Stomach (tissue), 9 donors: ENCODE data around the gene HIPK4. TPM values are rescaled to one million over a fixed set of nuclear protein-coding genes. Genes with fewer than 3 reads are reported as not detected.
"Not testable (repeated sequence)": the region's sequence is repeated elsewhere in the genome, so short reads cannot be mapped to it uniquely, and the experiment has no call there.

Source experiments
- DNase-seq, 2 donors: peaks; one replicate each; pipeline versions ENCODE4 v3.0.0 to v3.0.0-alpha.2; 2013 to 2019
- H3K27ac ChIP-seq, 5 donors: fragments of 200-600 bp in 4 of 5; sonication (generic) in 4 of 5; one replicate each; pipeline ENCODE4 v1.5.1; 2013 to 2019; ENCODE audit warnings: mild to moderate bottlenecking in 1 of 5, moderate library complexity in 1 of 5
- H3K27me3 ChIP-seq, 3 donors: fragments of 200-600 bp; sonication (generic); one replicate each; pipeline ENCODE4 v1.5.1; 2017 to 2019; ENCODE audit warnings: mixed run types in 1 of 3
- H3K36me3 ChIP-seq, 4 donors: fragments of 200-600 bp; sonication (generic); 1 replicate in 3 of 4; 2 replicates in 1 of 4; pipeline ENCODE4 v1.5.1; 2016 to 2019
- H3K4me1 ChIP-seq, 4 donors: fragments of 200-600 bp; sonication (generic); one replicate each; pipeline ENCODE4 v1.5.1; 2016 to 2019
- H3K4me3 ChIP-seq, 4 donors: fragments of 200-600 bp; sonication (generic) in 3 of 4; one replicate each; pipeline ENCODE4 v1.5.1; 2016 to 2019; ENCODE audit warnings: mild to moderate bottlenecking in 1 of 4
- H3K9me3 ChIP-seq, 4 donors: fragments of 200-600 bp; sonication (generic); one replicate each; pipeline ENCODE4 v1.5.1; 2016 to 2019
- CTCF ChIP-seq, 7 experiments: fragments of 450-650 bp in 4 of 7; fragments of 200-600 bp in 3 of 7; sonication (generic) in 3 of 7; IDR thresholded peaks; one replicate each; pipeline ENCODE4 v1.5.1; 2016 to 2019; ENCODE audit warnings: antibody characterized with exemption in 7 of 7, control low read depth in 2 of 7, mild to moderate bottlenecking in 1 of 7
- EP300 ChIP-seq: sonication (generic); formaldehyde crosslinking; IDR thresholded peaks from one replicate; pipeline ENCODE4 v1.6.1; 2017; ENCODE audit warnings: antibody characterized with exemption
- POLR2A ChIP-seq, 4 donors: fragments of 450-650 bp; IDR thresholded peaks; one replicate each; pipeline ENCODE4 v1.6.1; 2016; ENCODE audit warnings: antibody characterized with exemption in 4 of 4, control low read depth in 2 of 4, mild to moderate bottlenecking in 1 of 4, moderate library complexity in 1 of 4
- POLR2AphosphoS5 ChIP-seq, 3 donors: sonication (generic); formaldehyde crosslinking; IDR thresholded peaks; one replicate each; pipeline ENCODE4 v1.6.1; 2016; ENCODE audit warnings: antibody characterized with exemption in 3 of 3
- WGBS, 5 donors: extraction: QIAGEN DNeasy Blood & Tissue Kit in 3 of 5; methylation state at CpG; one replicate each; pipeline versions ENCODE4 v1.1.5 to v1.1.7; 2013 to 2018; 5-methylcytosine and 5-hydroxymethylcytosine counted together
- intact Hi-C: fragments of 100-400 bp; cut with DNase I; formaldehyde crosslinking; loops from one replicate; pipeline ENCODE4 v1.15.1; 2023; ENCODE audit warnings: low total_unique reads
- polyA plus RNA-seq, 3 donors: library from polyadenylated mRNA; stranded (reverse); fragments of 200-250 nt; gene quantifications; one replicate each; pipeline ENCODE4 v1.2.3, GENCODE V29; 2013
- total RNA-seq, 5 donors: library from RNA; depleted of rRNA; stranded (reverse); fragments of >200 nt; gene quantifications; one replicate each; pipeline versions ENCODE4 v1.1.0 to v1.2.3, GENCODE V29; 2014 to 2016
- donor health status: healthy with polysubstance abuse.
- donor health status: Bipolar disorder and iron deficiency.
- donor health status: healthy.

The HIPK4 gene
- total and polyA plus RNA-seq, 8 donors = 0.05 to 0.46 (median 0.12) TPM; not detected in 5

- peak overlapping the region in 3 of 5 donors; percentile 92 to 97 (median 95) for H3K27ac ChIP-seq
- H3K9me3 ChIP-seq = no peaks in the 10 kb centered on the region
- no peaks in the 10 kb centered on the region for H3K27me3 ChIP-seq
- intact Hi-C loops = no loop called here
- no peaks in the 10 kb centered on the region for H3K36me3 ChIP-seq
- peaks cover 16 to 32% (median 29%) of the 10 kb centered on the region in 4 donors for H3K4me1 ChIP-seq
- TF ChIP-seq CTCF (IDR thresholded peaks at IDR 0.05) (no peak), EP300 (no peak), POLR2AphosphoS5 (IDR thresholded peaks at IDR 0.05) (no peak), POLR2A (IDR thresholded peaks at IDR 0.05) (no peak)
- H3K4me3 ChIP-seq = no peak overlapping the region
- no peak for DNase-seq
- WGBS, 5 donors = 82 to 93% (median 86%) methylated on average over 3 of the region's 3 CpGs
Measured at GRCh38 chr19:40431698-40432097, 41.7 kb upstream of the HIPK4 start.

DNA sequence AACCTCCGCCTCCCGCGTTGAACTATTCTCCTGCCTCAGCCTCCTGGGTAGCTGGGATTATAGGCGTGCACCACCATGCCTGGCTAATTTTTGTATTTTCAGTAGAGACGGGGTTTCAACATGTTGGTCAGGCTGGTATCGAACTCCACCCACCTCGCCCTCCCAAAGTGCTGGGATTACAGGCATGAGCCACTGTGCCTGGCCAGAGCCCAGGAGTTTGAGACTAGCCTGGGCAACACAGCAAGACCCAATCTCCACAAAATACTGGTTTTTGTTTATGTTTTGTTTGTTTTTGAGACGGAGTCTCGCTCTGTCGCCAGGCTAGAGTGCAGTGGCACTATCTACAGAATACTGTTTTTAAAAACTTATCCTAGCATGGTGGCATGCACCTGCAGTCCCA lies 40.3 kb upstream of the HIPK4 start:
- 92 to 96% (median 95%) methylated on average over 10 of the region's 10 CpGs for WGBS, 5 donors

GRCh38 chr19:40428197-40428596 lies 38.2 kb upstream of the HIPK4 start:
- peaks cover 23 to 40% (median 34%) of the 10 kb centered on the region in 4 donors for H3K4me1 ChIP-seq
- H3K27me3 ChIP-seq, H3K4me3 ChIP-seq, intact Hi-C loops, DNase-seq, H3K27ac ChIP-seq, H3K36me3 ChIP-seq, H3K9me3 ChIP-seq: not testable (repeated sequence)
- WGBS, 5 donors = 93 to 97% (median 96%) methylated on average over 7 of the region's 7 CpGs

More for the DNA sequence above, 40.3 kb upstream of the HIPK4 start:
- peaks cover 16 to 38% (median 35%) of the 10 kb centered on the region in 4 donors for H3K4me1 ChIP-seq
- DNase-seq, H3K36me3 ChIP-seq, H3K4me3 ChIP-seq, H3K27ac ChIP-seq, intact Hi-C loops, H3K27me3 ChIP-seq, H3K9me3 ChIP-seq: not testable (repeated sequence)

GRCh38 chr19:40425450-40426287 lies 35.7 kb upstream of the HIPK4 start, which contains the start of gene SERTAD1:
SERTAD1 (minus strand) TSS chr19:40425992; CDS start chr19:40423546, 2,446 bp downstream.
- 0 to 1% (median 1%) methylated on average over 12 to 75 of the region's 75 CpGs for WGBS, 5 donors

More at GRCh38 chr19:40425450-40426287, 35.7 kb upstream of the HIPK4 start, which contains the start of gene SERTAD1:
- intact Hi-C loops = no loop called here
- Histone ChIP-seq H3K36me3 (peaks cover 12 to 13% (median 12%) of the 10 kb centered on the region in 4 donors), H3K27ac (peak within 1 kb of the TSS; percentile 97 to 100 (median 99)), H3K4me3 (peak within 1 kb of the TSS; percentile 64 to 87 (median 76)), H3K9me3 (no peaks in the 10 kb centered on the region), H3K4me1 (peaks cover 34 to 47% (median 41%) of the 10 kb centered on the region in 4 donors), H3K27me3 (no peaks in the 10 kb centered on the region)
- peak in 2 of 4 donors; percentile 97 to 98 for TF ChIP-seq POLR2A (IDR thresholded peaks at IDR 0.05)
- no peak for TF ChIP-seq EP300
- TF ChIP-seq POLR2AphosphoS5 (IDR thresholded peaks at IDR 0.05) = peak; percentile 98 to 100 (median 100)
- TF ChIP-seq CTCF (IDR thresholded peaks at IDR 0.05) = peak in 5 of 7 experiments; percentile 69 to 87 (median 78)
- DNase-seq = peak; percentile 100
